SJSA1 (cell line): ENCODE results near the gene TMEM138. TPM values are rescaled to one million over a fixed set of nuclear protein-coding genes. Genes with fewer than 3 reads are reported as not detected.
A peak's percentile ranks its signal among the peaks of the same experiment; 100 is the strongest.

Experiments
- DNase-seq, 2 experiments: peaks; one replicate each; pipeline ENCODE4 v3.0.0-alpha.2; 2015 to 2020; ENCODE audit warnings: low spot score in 2 of 2, low read depth in 1 of 2
- H3K27ac ChIP-seq: fragments of 250-450 bp; sonication (Bioruptor Pico); 2 replicates; pipeline ENCODE4 v1.5.1; 2020; ENCODE audit warnings: mild to moderate bottlenecking, moderate library complexity
- H3K27me3 ChIP-seq: fragments of 250-450 bp; sonication (Bioruptor Pico); replicated peaks from 2 replicates; pipeline ENCODE4 v1.5.1; 2020; ENCODE audit warnings: mild to moderate bottlenecking, moderate library complexity
- H3K36me3 ChIP-seq: fragments of 250-450 bp; sonication (Bioruptor Pico); 2 replicates; pipeline ENCODE4 v1.5.1; 2020; ENCODE audit warnings: mild to moderate bottlenecking
- H3K4me1 ChIP-seq: fragments of 250-450 bp; sonication (Bioruptor Pico); replicated peaks from 2 replicates; pipeline ENCODE4 v1.6.1; 2021; ENCODE audit warnings: mild to moderate bottlenecking
- H3K4me3 ChIP-seq: fragments of 250-450 bp; sonication (Bioruptor Pico); 2 replicates; pipeline ENCODE4 v1.5.1; 2020; ENCODE audit warnings: mild to moderate bottlenecking
- H3K9me3 ChIP-seq: fragments of 250-450 bp; sonication (Bioruptor Pico); replicated peaks from 2 replicates; pipeline ENCODE4 v1.5.1; 2020; ENCODE audit warnings: mild to moderate bottlenecking
- total RNA-seq: library from RNA; depleted of rRNA; stranded (reverse); fragments of >200 nt; shearing (Covaris generic); gene quantifications from 2 replicates; pipeline ENCODE4 v1.2.3, GENCODE V29; 2014

TMEM138 gene
- total RNA-seq, 1 experiment from 2014 or later: 65.4 TPM

GRCh38 chr11:61384271-61385242 is 22.4 kb downstream of the TMEM138 start:
- peaks cover 3% of the 10 kb centered on the region for H3K4me1 ChIP-seq
- no peak overlapping the region for H3K27ac ChIP-seq
- no peaks in the 10 kb centered on the region for H3K27me3 ChIP-seq
- no peak overlapping the region for H3K4me3 ChIP-seq
- H3K9me3 ChIP-seq: no peaks in the 10 kb centered on the region
- peak in 1 of 2 experiments; percentile 52 for DNase-seq
- H3K36me3 ChIP-seq: no peaks in the 10 kb centered on the region

DNA sequence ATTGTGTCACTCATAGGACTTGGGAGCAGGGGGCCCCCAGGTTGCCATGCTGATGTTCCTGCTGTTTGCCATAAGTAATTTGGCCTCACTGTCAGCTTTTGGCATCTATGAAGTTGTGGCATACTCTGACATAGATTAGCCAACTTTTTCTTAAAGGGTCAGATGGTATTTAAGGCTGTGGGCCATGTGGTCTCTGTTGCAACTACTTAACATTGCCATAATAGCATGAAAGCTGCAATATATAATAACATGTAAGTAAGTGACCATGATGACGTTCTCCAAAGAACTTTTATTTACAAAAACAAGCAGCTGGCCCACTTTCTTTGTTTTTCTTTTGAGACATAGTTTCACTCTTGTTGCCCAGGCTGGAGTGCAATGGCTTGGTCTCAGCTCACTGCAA is 28.0 kb downstream of the TMEM138 start:
- Histone ChIP-seq H3K27me3 (no peaks in the 10 kb centered on the region), H3K4me1 (peaks cover 7% of the 10 kb centered on the region), H3K9me3 (peaks cover 4% of the 10 kb centered on the region; the same call in 1 of the 2 replicates), H3K27ac (no peak overlapping the region), H3K36me3 (peaks cover 11% of the 10 kb centered on the region), H3K4me3 (no peak overlapping the region)
- no peak for DNase-seq

DNA sequence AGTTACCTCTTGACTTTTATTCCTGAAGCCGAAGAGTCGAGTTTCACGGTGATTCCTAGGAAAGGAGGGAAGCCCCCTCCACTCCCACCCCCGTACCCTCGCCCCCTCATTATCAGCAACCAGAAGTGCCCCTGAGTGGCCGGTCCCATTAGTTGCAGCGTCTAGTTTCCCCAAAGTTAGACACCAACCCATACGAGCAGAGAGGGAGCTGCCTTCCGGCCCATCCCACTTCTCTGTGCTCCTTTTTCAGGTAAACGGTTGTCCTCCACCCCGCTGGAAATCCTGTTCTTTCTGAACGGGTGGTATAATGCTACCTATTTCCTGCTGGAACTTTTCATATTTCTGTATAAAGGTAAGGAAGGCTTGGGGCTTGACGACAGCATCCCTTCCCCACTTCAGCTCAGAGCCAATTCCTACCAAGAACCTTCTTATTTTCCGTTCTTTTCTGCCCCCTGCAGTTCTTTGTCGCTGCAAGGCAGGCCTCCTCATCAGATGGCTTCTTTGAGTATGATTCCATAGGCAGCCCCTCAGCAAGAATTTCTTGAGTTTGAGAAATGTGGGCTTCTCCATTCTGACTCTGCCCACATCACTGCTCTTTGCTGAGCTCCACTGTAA is 30.9 kb downstream of the TMEM138 start:
- H3K36me3 ChIP-seq: peaks cover 30% of the 10 kb centered on the region
- peak in 1 of 2 experiments; percentile 41 for DNase-seq
- H3K9me3 ChIP-seq: peaks cover 4% of the 10 kb centered on the region; the same call in 1 of the 2 replicates
- H3K4me3 ChIP-seq: peak overlapping the region; percentile 56
- H3K27ac ChIP-seq: no peak overlapping the region
- no peaks in the 10 kb centered on the region for H3K27me3 ChIP-seq
- H3K4me1 ChIP-seq: peaks cover 7% of the 10 kb centered on the region

GRCh38 chr11:61401173-61401572 is 39.0 kb downstream of the TMEM138 start:
- H3K4me1 ChIP-seq: no peaks in the 10 kb centered on the region
- no peaks in the 10 kb centered on the region for H3K27me3 ChIP-seq
- no peak overlapping the region for H3K4me3 ChIP-seq
- no peak overlapping the region for H3K27ac ChIP-seq
- peaks cover 71% of the 10 kb centered on the region for H3K36me3 ChIP-seq
- H3K9me3 ChIP-seq: no peaks in the 10 kb centered on the region
- DNase-seq: no peak

GRCh38 chr11:61401573-61401972 is 39.4 kb downstream of the TMEM138 start:
- Histone ChIP-seq H3K4me1 (no peaks in the 10 kb centered on the region), H3K27me3 (no peaks in the 10 kb centered on the region), H3K36me3 (peaks cover 72% of the 10 kb centered on the region), H3K9me3 (no peaks in the 10 kb centered on the region), H3K4me3 (no peak overlapping the region), H3K27ac (no peak overlapping the region)
- DNase-seq: no peak

DNA sequence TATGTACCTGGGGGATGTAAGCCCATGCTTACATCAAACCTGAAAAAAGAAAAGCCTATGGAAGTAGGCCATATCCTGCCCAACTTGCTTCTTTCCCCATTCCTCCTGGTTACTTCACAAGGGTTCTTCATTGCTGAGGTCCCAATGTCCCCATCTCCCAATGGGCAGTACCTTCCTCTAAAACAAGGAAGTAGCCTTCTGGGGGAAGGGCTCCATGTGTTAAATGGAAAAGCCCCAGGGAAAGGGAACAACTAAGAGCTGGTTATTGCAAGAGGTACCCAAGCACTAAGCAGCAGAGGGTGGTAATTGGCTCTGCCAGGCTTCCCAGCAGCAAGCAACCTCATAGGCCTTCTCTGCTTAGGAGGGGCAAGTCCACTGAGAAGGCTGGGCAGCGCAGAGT is 41.5 kb downstream of the TMEM138 start:
- Histone ChIP-seq H3K36me3 (peaks cover 82% of the 10 kb centered on the region), H3K9me3 (no peaks in the 10 kb centered on the region), H3K4me3 (no peak overlapping the region), H3K27ac (no peak overlapping the region), H3K27me3 (no peaks in the 10 kb centered on the region), H3K4me1 (no peaks in the 10 kb centered on the region)
- DNase-seq: no peak

GRCh38 chr11:61404103-61404502 is 41.9 kb downstream of the TMEM138 start:
- Histone ChIP-seq H3K27me3 (no peaks in the 10 kb centered on the region), H3K9me3 (no peaks in the 10 kb centered on the region), H3K4me3 (no peak overlapping the region), H3K27ac (no peak overlapping the region), H3K36me3 (peaks cover 87% of the 10 kb centered on the region), H3K4me1 (no peaks in the 10 kb centered on the region)
- DNase-seq: no peak

GRCh38 chr11:61404641-61405040 is 42.5 kb downstream of the TMEM138 start:
- Histone ChIP-seq H3K4me1 (no peaks in the 10 kb centered on the region), H3K27ac (no peak overlapping the region), H3K27me3 (no peaks in the 10 kb centered on the region), H3K9me3 (no peaks in the 10 kb centered on the region), H3K36me3 (peaks cover 92% of the 10 kb centered on the region), H3K4me3 (no peak overlapping the region)
- DNase-seq: no peak

DNA sequence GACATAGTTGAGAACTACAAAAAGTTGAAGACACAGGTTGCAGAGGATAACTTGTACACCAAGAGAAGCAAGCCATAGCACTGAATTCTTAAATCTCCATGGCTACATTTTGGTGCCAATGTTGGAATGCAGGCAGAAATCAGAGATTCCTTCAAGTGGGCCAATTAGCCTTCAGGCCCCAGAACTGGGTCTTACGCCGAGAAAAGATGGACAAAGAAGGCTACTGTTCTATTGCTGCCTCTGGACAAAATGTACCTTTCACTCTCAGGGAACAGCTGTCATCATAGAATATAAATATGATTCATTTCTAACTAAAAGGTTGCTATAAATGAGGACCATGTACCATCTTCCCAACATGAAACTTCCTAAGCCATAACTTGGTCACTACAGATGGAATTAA is 43.9 kb downstream of the TMEM138 start:
- no peak for DNase-seq
- Histone ChIP-seq H3K9me3 (no peaks in the 10 kb centered on the region), H3K36me3 (peaks cover 98% of the 10 kb centered on the region), H3K4me1 (no peaks in the 10 kb centered on the region), H3K27ac (no peak overlapping the region), H3K27me3 (no peaks in the 10 kb centered on the region), H3K4me3 (no peak overlapping the region)

- no peaks in the 10 kb centered on the region for H3K4me1 ChIP-seq
- no peaks in the 10 kb centered on the region for H3K9me3 ChIP-seq
- H3K27ac ChIP-seq: no peak overlapping the region
- no peak overlapping the region for H3K4me3 ChIP-seq
- H3K27me3 ChIP-seq: no peaks in the 10 kb centered on the region
- no peak for DNase-seq
- peaks cover 98% of the 10 kb centered on the region for H3K36me3 ChIP-seq
These were observed 45.0 kb downstream of the TMEM138 start for GRCh38 chr11:61406991-61407728.

DNA sequence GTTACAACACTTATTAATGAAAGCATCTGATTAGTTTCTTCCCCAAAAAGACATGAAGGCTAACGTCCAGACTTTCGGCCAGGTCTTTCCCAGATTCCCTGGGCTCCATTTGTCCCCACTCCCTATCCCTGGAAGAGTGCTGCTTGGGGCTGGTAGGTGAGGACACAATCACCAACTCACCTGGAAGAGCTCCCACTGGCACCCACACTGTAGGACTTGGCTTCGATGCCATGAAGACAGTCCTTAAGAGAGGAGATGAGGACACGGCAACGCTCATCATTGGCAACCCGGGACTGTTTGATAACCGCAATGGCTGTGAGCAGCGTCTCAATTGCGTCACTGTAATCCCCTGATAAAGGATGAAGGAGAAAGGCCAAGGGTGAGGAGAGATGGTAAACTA is 49.4 kb downstream of the TMEM138 start:
- Histone ChIP-seq H3K36me3 (peaks cover 100% of the 10 kb centered on the region), H3K4me1 (no peaks in the 10 kb centered on the region), H3K4me3 (no peak overlapping the region), H3K27me3 (no peaks in the 10 kb centered on the region), H3K27ac (no peak overlapping the region), H3K9me3 (no peaks in the 10 kb centered on the region)
- DNase-seq: no peak

DNA sequence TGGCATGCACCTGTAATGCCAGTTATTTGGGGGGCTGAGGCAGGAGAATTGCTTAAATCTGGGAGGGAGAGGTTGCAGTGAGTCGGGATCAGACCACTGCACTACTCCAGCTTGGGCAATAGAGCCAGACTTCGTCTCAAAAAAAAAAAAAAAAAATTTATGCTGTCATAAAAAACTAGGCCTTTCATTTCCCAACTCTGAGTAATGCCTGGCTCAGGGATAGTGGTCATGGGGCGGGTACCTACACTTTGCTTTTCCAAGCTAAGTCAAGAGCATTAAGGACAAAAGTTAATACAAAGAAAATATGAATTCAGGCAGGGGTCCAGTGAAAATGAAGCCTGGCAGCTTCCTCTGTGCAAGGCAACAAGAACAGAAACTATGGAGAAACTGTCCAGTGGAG is 51.3 kb downstream of the TMEM138 start:
- Histone ChIP-seq H3K36me3 (peaks cover 100% of the 10 kb centered on the region), H3K9me3 (no peaks in the 10 kb centered on the region), H3K4me1 (no peaks in the 10 kb centered on the region), H3K27ac (no peak overlapping the region), H3K4me3 (no peak overlapping the region), H3K27me3 (no peaks in the 10 kb centered on the region)
- no peak for DNase-seq

DNA sequence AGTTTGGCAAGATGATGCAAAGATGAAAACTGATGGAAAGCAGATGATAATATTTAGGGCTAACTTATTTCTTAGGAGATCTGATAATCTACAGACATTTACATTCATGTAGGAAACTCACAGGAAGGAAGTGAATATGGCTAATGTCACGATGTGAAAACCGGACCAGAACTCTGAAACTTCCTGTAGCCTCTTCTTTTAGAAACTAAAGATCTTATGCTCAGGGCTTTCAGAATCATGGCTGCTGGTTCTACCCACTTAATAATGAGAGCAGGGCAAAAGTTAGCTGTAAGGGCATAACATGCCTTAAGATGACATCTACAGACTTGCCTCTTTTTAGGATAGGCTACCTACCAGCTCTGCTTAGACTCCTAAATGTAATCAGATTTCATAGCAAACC is 52.4 kb downstream of the TMEM138 start:
- H3K9me3 ChIP-seq: no peaks in the 10 kb centered on the region
- H3K36me3 ChIP-seq: peaks cover 100% of the 10 kb centered on the region
- no peak overlapping the region for H3K27ac ChIP-seq
- H3K4me3 ChIP-seq: no peak overlapping the region
- H3K4me1 ChIP-seq: no peaks in the 10 kb centered on the region
- H3K27me3 ChIP-seq: no peaks in the 10 kb centered on the region
- DNase-seq: no peak

- H3K27me3 ChIP-seq: no peaks in the 10 kb centered on the region
- no peaks in the 10 kb centered on the region for H3K4me1 ChIP-seq
- H3K36me3 ChIP-seq: peaks cover 100% of the 10 kb centered on the region
- no peaks in the 10 kb centered on the region for H3K9me3 ChIP-seq
- DNase-seq: no peak
- H3K27ac ChIP-seq: no peak overlapping the region
- H3K4me3 ChIP-seq: no peak overlapping the region
These were observed 53.2 kb downstream of the TMEM138 start for GRCh38 chr11:61415381-61415780.
